ENCODE results near the gene RAP1GAP.

RAP1GAP gene

GRCh38 chr1:21607549-21608529 lies 61.3 kb downstream of the RAP1GAP start:
- DNase-seq: peak; percentile 30

- no peak for DNase-seq
These were observed 63.0 kb downstream of the RAP1GAP start for GRCh38 chr1:21605964-21606705.

GRCh38 chr1:21605012-21605715 lies 64.0 kb downstream of the RAP1GAP start:
- no peak for DNase-seq

GRCh38 chr1:21604208-21604957 lies 64.8 kb downstream of the RAP1GAP start:
- DNase-seq: no peak

- DNase-seq: no peak
These were observed 65.7 kb downstream of the RAP1GAP start for GRCh38 chr1:21603177-21604138.

GRCh38 chr1:21601278-21602048 lies 67.7 kb downstream of the RAP1GAP start:
- no peak for DNase-seq

GRCh38 chr1:21599402-21599801 lies 69.8 kb downstream of the RAP1GAP start:
- DNase-seq: no peak

GRCh38 chr1:21598904-21599303 lies 70.3 kb downstream of the RAP1GAP start:
- DNase-seq: no peak

- DNase-seq: no peak
These were observed 70.7 kb downstream of the RAP1GAP start for GRCh38 chr1:21598417-21598816.

- DNase-seq: no peak
These were observed 71.4 kb downstream of the RAP1GAP start for GRCh38 chr1:21597753-21598152.

- DNase-seq: no peak
These were observed 72.5 kb downstream of the RAP1GAP start for GRCh38 chr1:21596628-21597027.

- no peak for DNase-seq
These were observed 73.0 kb downstream of the RAP1GAP start for GRCh38 chr1:21596174-21596573.

- DNase-seq: peak; percentile 53
These were observed 73.9 kb downstream of the RAP1GAP start for GRCh38 chr1:21594935-21595897.

- no peak for DNase-seq
These were observed 74.7 kb downstream of the RAP1GAP start for GRCh38 chr1:21594501-21594900.

GRCh38 chr1:21593231-21593630 lies 75.9 kb downstream of the RAP1GAP start:
- DNase-seq: no peak

- DNase-seq: no peak
These were observed 76.9 kb downstream of the RAP1GAP start for GRCh38 chr1:21592086-21592865.

- DNase-seq: no peak
These were observed 78.2 kb downstream of the RAP1GAP start for GRCh38 chr1:21590934-21591333.

- DNase-seq: no peak
These were observed 78.9 kb downstream of the RAP1GAP start for GRCh38 chr1:21590126-21590880.

All from stimulated activated CD4-positive, alpha-beta T cell treated with anti-CD3 and anti-CD28 coated beads, Interleukin-12 subunit alpha, Interleukin-12 subunit beta, amount 100 ng/mL, for 4 hours (primary cell).